ENCODE data around the gene SYT6. TPM values are rescaled to one million over a fixed set of nuclear protein-coding genes. Genes with fewer than 3 reads are reported as not detected.

The SYT6 gene
- not detected for total RNA-seq
- not detected for polyA plus RNA-seq
- 0 to 0.09 (median 0) reads per million in 6 experiments for total RNA-seq

DNA sequence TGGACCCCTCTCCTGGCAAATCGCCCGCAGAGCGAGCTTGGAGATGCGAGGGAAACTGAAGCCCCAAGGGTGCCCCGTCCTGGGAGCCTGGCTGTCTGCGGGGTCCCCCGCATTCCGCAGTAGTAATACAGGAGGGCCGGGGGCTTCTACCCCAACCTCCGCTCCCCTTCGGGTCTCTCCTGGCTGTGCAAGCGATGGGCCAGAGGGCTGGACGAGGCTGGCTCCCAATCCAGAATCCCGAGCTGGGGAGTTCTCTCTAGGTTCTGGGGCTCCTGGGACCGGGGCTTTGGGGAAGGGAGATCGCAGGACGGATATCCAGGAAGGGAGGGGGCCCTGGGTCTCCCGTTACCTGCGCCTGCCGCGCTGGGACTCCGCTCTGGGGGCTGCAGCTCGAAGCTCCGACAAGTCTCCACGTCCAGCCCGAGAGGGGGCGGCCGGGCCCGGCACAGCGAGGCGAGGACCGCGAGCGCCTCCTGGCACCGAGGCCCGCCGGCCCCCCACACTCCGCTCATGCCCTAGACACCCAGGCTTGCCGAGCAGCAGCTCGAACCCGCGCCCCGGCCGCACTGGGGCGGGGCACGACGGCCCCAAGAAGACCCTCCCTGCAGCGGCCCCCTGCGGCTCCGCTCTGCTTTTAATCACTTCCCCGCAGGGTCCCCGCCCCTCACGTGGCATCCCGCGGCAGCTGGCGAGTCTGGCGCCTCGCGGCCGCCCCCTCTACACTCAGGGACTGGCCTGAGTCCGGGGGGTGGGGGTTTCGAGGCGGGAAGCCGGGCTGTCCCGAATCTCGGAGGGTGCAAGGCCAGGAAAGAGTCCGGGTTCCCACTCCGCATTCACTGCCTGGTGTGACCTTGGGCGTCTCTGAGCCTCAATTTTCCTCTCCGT is at the start of gene SYT6:
Gene SYT6 (minus strand): TSS at position 609 of the 885 bp plus-strand sequence. CDS start 97 bp downstream, at position 512.
- H3K4me1 Mint-ChIP-seq: peaks cover 2 to 20% (median 18%) of the 10 kb centered on the region in 4 donors
- peak within 1 kb of the TSS in 2 of 10 donors; percentile 61 to 66 for H3K27ac Mint-ChIP-seq
- peaks cover 0 to 5% (median 0%) of the 10 kb centered on the region in 3 donors for H3K36me3 Mint-ChIP-seq
- ATAC-seq (peak; percentile 28 to 45), DNase-seq (peak in 5 of 10 donors; percentile 4 to 18 (median 10))
- peaks cover 0 to 8% (median 0%) of the 10 kb centered on the region in 9 donors for H3K9me3 Mint-ChIP-seq
- POLR2A ChIA-PET: no interaction called here
- H3K4me3 Mint-ChIP-seq: peak within 1 kb of the TSS; percentile 56 to 81 (median 70)
- H3K27me3 Mint-ChIP-seq: peaks cover 38 to 91% (median 72%) of the 10 kb centered on the region in 5 donors

GRCh38 chr1:114201486-114201885 is 47.8 kb upstream of the SYT6 start:
- ATAC-seq (no peak), DNase-seq (no peak)
- POLR2A ChIA-PET: no interaction called here
- Mint-ChIP-seq H3K4me3 (no peak overlapping the region), H3K36me3 (no peaks in the 10 kb centered on the region), H3K9me3 (no peaks in the 10 kb centered on the region), H3K4me1 (peaks cover 0 to 1% (median under 1%) of the 10 kb centered on the region in 4 donors), H3K27ac (no peak overlapping the region), H3K27me3 (peaks cover 36 to 66% (median 49%) of the 10 kb centered on the region in 5 donors)

- H3K4me3 Mint-ChIP-seq: no peak overlapping the region
- ATAC-seq (no peak), DNase-seq (no peak)
- peaks cover 40 to 70% (median 52%) of the 10 kb centered on the region in 5 donors for H3K27me3 Mint-ChIP-seq
- no peak overlapping the region for H3K27ac Mint-ChIP-seq
- H3K9me3 Mint-ChIP-seq: no peaks in the 10 kb centered on the region
- POLR2A ChIA-PET: no interaction called here
- H3K36me3 Mint-ChIP-seq: peaks cover 0 to 3% (median 0%) of the 10 kb centered on the region in 3 donors
- H3K4me1 Mint-ChIP-seq: peaks cover 0 to 4% (median 2%) of the 10 kb centered on the region in 4 donors
These were observed 45.4 kb upstream of the SYT6 start for GRCh38 chr1:114199017-114199594.

GRCh38 chr1:114196992-114197907 is 43.6 kb upstream of the SYT6 start:
- Mint-ChIP-seq H3K4me1 (peaks cover 0 to 4% (median 2%) of the 10 kb centered on the region in 4 donors), H3K36me3 (peaks cover 0 to 3% (median 0%) of the 10 kb centered on the region in 3 donors), H3K27me3 (peaks cover 30 to 66% (median 49%) of the 10 kb centered on the region in 5 donors), H3K4me3 (no peak overlapping the region), H3K9me3 (no peaks in the 10 kb centered on the region), H3K27ac (peak overlapping the region in 1 of 10 donors; percentile 51)
- POLR2A ChIA-PET: no interaction called here
- no peak for ATAC-seq
- DNase-seq: no peak

- H3K4me3 Mint-ChIP-seq: no peak overlapping the region
- no peak for ATAC-seq
- peaks cover 0 to 3% (median 0%) of the 10 kb centered on the region in 3 donors for H3K36me3 Mint-ChIP-seq
- H3K27me3 Mint-ChIP-seq: peaks cover 28 to 65% (median 42%) of the 10 kb centered on the region in 5 donors
- H3K4me1 Mint-ChIP-seq: peaks cover 0 to 4% (median 2%) of the 10 kb centered on the region in 4 donors
- POLR2A ChIA-PET: no interaction called here
- no peaks in the 10 kb centered on the region for H3K9me3 Mint-ChIP-seq
- no peak for DNase-seq
- peak overlapping the region in 1 of 10 donors; percentile 86 for H3K27ac Mint-ChIP-seq
These were observed 42.1 kb upstream of the SYT6 start for GRCh38 chr1:114195819-114196218.

DNA sequence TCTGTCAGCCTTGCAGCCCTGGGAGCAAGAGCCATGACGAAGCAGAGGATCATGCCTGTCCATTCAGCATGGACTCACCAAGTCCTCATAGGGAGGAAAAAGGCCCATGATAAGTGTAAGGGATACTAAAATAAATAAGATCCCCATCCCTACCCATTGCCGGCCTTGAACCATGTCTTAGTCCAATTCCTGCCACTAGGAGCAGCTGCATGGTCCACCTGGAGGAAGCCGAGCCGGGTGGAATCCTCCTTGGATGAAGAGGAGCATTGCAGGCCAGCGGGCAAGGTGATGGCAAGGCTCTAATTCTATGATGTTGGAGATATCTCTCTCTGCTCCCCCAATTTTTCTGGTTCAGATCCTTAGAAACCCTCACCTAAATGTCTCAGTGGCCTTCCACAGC is 38.7 kb upstream of the SYT6 start:
- DNase-seq (no peak), ATAC-seq (no peak)
- POLR2A ChIA-PET: no interaction called here
- H3K4me1 Mint-ChIP-seq: peaks cover 0 to 4% (median 2%) of the 10 kb centered on the region in 4 donors
- H3K4me3 Mint-ChIP-seq: no peak overlapping the region
- peaks cover 0 to 4% (median under 1%) of the 10 kb centered on the region in 9 donors for H3K9me3 Mint-ChIP-seq
- H3K27me3 Mint-ChIP-seq: peaks cover 13 to 57% (median 40%) of the 10 kb centered on the region in 5 donors
- H3K36me3 Mint-ChIP-seq: peaks cover 0 to 3% (median 0%) of the 10 kb centered on the region in 3 donors
- no peak overlapping the region for H3K27ac Mint-ChIP-seq

- Mint-ChIP-seq H3K36me3 (no peaks in the 10 kb centered on the region), H3K27ac (no peak overlapping the region), H3K9me3 (peaks cover 0 to 6% (median 2%) of the 10 kb centered on the region in 9 donors), H3K27me3 (peaks cover 4 to 36% (median 21%) of the 10 kb centered on the region in 5 donors), H3K4me3 (no peak overlapping the region), H3K4me1 (no peaks in the 10 kb centered on the region)
- POLR2A ChIA-PET: no interaction called here
- no peak for DNase-seq
- no peak for ATAC-seq
These were observed 35.7 kb upstream of the SYT6 start for GRCh38 chr1:114189398-114189797.

- POLR2A ChIA-PET: no interaction called here
- H3K9me3 Mint-ChIP-seq: peaks cover 0 to 7% (median 0%) of the 10 kb centered on the region in 9 donors
- ATAC-seq (no peak), DNase-seq (no peak)
- H3K27me3 Mint-ChIP-seq: peaks cover 3 to 18% (median 7%) of the 10 kb centered on the region in 5 donors
- no peak overlapping the region for H3K4me3 Mint-ChIP-seq
- peaks cover 0 to 3% (median 0%) of the 10 kb centered on the region in 3 donors for H3K36me3 Mint-ChIP-seq
- peaks cover 0 to 2% (median 0%) of the 10 kb centered on the region in 4 donors for H3K4me1 Mint-ChIP-seq
- peak overlapping the region in 1 of 10 donors; percentile 33 for H3K27ac Mint-ChIP-seq
These were observed 27.7 kb upstream of the SYT6 start for GRCh38 chr1:114181356-114181755.

- POLR2A ChIA-PET: no interaction called here
- DNase-seq (no peak), ATAC-seq (no peak)
- peaks cover 3 to 15% (median 7%) of the 10 kb centered on the region in 5 donors for H3K27me3 Mint-ChIP-seq
- H3K27ac Mint-ChIP-seq: peak overlapping the region in 1 of 10 donors; percentile 66
- H3K4me1 Mint-ChIP-seq: peaks cover 0 to 2% (median 0%) of the 10 kb centered on the region in 4 donors
- H3K9me3 Mint-ChIP-seq: peaks cover 0 to 7% (median 0%) of the 10 kb centered on the region in 9 donors
- H3K4me3 Mint-ChIP-seq: no peak overlapping the region
- peaks cover 0 to 3% (median 0%) of the 10 kb centered on the region in 3 donors for H3K36me3 Mint-ChIP-seq
These were observed 27.1 kb upstream of the SYT6 start for GRCh38 chr1:114180742-114181141.

GRCh38 chr1:114178936-114179335 is 25.3 kb upstream of the SYT6 start:
- Mint-ChIP-seq H3K27me3 (peaks cover 3 to 9% (median 4%) of the 10 kb centered on the region in 5 donors), H3K4me1 (peaks cover 0 to 2% (median 0%) of the 10 kb centered on the region in 4 donors), H3K4me3 (no peak overlapping the region), H3K27ac (no peak overlapping the region), H3K36me3 (no peaks in the 10 kb centered on the region), H3K9me3 (peaks cover 0 to 3% (median 0%) of the 10 kb centered on the region in 9 donors)
- no peak for ATAC-seq
- POLR2A ChIA-PET: no interaction called here
- no peak for DNase-seq

GRCh38 chr1:114177282-114177681 is 23.6 kb upstream of the SYT6 start:
- Mint-ChIP-seq H3K27ac (no peak overlapping the region), H3K4me1 (peaks cover 0 to 2% (median 0%) of the 10 kb centered on the region in 4 donors), H3K36me3 (no peaks in the 10 kb centered on the region), H3K4me3 (no peak overlapping the region), H3K9me3 (peaks cover 0 to 2% (median 0%) of the 10 kb centered on the region in 9 donors), H3K27me3 (peaks cover 2 to 9% (median 4%) of the 10 kb centered on the region in 5 donors)
- POLR2A ChIA-PET: no interaction called here
- no peak for ATAC-seq
- no peak for DNase-seq

DNA sequence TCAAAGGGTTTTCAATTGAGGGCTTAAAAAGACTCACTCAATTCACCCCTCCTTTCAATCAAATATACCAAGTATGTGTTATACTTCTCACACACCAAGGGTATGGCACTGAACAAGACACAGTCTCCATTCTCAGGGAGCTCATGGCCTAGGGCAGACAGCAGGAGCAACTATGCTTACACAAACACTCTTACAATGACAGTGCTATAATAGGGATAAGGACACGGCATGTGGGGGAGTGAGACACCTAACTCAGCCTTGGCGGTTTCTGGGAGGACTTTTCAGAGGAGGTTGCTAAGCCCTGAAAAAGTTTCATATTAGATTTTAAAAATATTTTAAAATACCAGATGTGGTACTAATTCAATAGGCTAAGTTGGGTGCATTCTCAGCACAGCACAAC is 22.7 kb upstream of the SYT6 start:
- H3K27ac Mint-ChIP-seq: no peak overlapping the region
- H3K4me1 Mint-ChIP-seq: peaks cover 0 to 2% (median 0%) of the 10 kb centered on the region in 4 donors
- no peaks in the 10 kb centered on the region for H3K9me3 Mint-ChIP-seq
- DNase-seq (no peak), ATAC-seq (no peak)
- H3K36me3 Mint-ChIP-seq: no peaks in the 10 kb centered on the region
- POLR2A ChIA-PET: no interaction called here
- peaks cover 2 to 9% (median 4%) of the 10 kb centered on the region in 5 donors for H3K27me3 Mint-ChIP-seq
- H3K4me3 Mint-ChIP-seq: no peak overlapping the region

Measured in naive thymus-derived CD8-positive, alpha-beta T cell (primary cell).